HepG2 (cell line): Measurements from ENCODE around the gene YAP1. TPM values are rescaled to one million over a fixed set of nuclear protein-coding genes. Genes with fewer than 3 reads are reported as not detected.

Experiments used
- ATAC-seq: fragments of 200-7000 bp; cut with Tn5 transposase; 3 replicates; pipeline ENCODE4 v1.9.1; 2020; ENCODE audit warnings: mild to moderate bottlenecking, moderate library complexity
- BruUV-seq: library from RNA; stranded (reverse); fragments of 400-500 nt; replicated peaks from 2 replicates; lab custom pipeline; 2021; lab: Mats Ljungman, UMichigan
- CTCF ChIA-PET: fragments of 300-600 bp; formaldehyde crosslinking; extraction: SDS; loops from one replicate; lab custom pipeline; 2021; ENCODE audit warnings: low total read pairs, inconsistent platforms, low intra/inter-chr PET ratio; lab: Yijun Ruan, JAX
- POLR2A ChIA-PET: fragments of 350-600 bp; sonication (Branson Sonifier 250); formaldehyde crosslinking; loops from one replicate; lab custom pipeline; 2020; ENCODE audit warnings: antibody characterized with exemption, inconsistent platforms; lab: Yijun Ruan, JAX
- DNase-seq: peaks from one replicate; pipeline ENCODE4 v3.0.0-alpha.2; 2015; ENCODE audit warnings: low spot score
- FAIRE-seq: peaks from 3 replicates; lab custom pipeline; 2011; peaks lifted over from hg19 to GRCh38; lab: Jason Lieb, UNC
- H2AFZ ChIP-seq: one replicate; pipeline ENCODE4 v1.6.1; 2011; ENCODE audit warnings: low read length, inconsistent platforms
- H3K27ac ChIP-seq: fragments of 300-600 bp; 3 replicates; pipeline ENCODE4 v1.8.0; 2011; ENCODE audit warnings: mixed run types, mild to moderate bottlenecking, mixed read lengths, low read length, inconsistent platforms; ENCODE audit not compliant: insufficient read depth; ENCODE audit errors: extremely low read length
- H3K27me3 ChIP-seq, 2 experiments: fragments of 200-600 bp in 1 of 2; 2 replicates in 1 of 2; 3 replicates in 1 of 2; pipeline versions ENCODE4 v1.6.0 to v1.8.0; 2011; ENCODE audit warnings: low read length in 2 of 2, mild to moderate bottlenecking in 2 of 2, moderate library complexity in 2 of 2, inconsistent platforms in 1 of 2; ENCODE audit not compliant: insufficient read depth in 2 of 2, control insufficient read depth in 1 of 2
- H3K36me3 ChIP-seq, 2 experiments: fragments of 200-600 bp in 1 of 2; replicated peaks in 1 of 2; 2 replicates in 1 of 2; 3 replicates in 1 of 2; pipeline versions ENCODE4 v1.5.1 to v1.8.0; 2011; ENCODE audit warnings: low read length in 2 of 2, inconsistent platforms in 1 of 2; ENCODE audit not compliant: insufficient read depth in 2 of 2, control insufficient read depth in 1 of 2
- H3K4me1 ChIP-seq: 2 replicates; pipeline ENCODE4 v1.5.1; 2012; ENCODE audit warnings: low read length, inconsistent platforms; ENCODE audit not compliant: insufficient read depth
- H3K4me2 ChIP-seq: 2 replicates; pipeline ENCODE4 v1.6.0; 2011; ENCODE audit warnings: low read depth, low read length, inconsistent platforms
- H3K4me3 ChIP-seq, 3 experiments: fragments of 200-600 bp in 1 of 3; sonication (generic), shearing (Covaris generic) in 1 of 3; replicated peaks in 1 of 3; 2 replicates each; pipeline ENCODE4 v1.5.1; 2011 to 2016; ENCODE audit warnings: low read length in 3 of 3, inconsistent platforms in 2 of 3, low read depth in 2 of 3, mild to moderate bottlenecking in 2 of 3, control low read depth in 1 of 3, mixed read lengths in 1 of 3; ENCODE audit not compliant: insufficient read depth in 1 of 3
- H3K79me2 ChIP-seq: one replicate; pipeline ENCODE4 v1.6.1; 2011; ENCODE audit warnings: low read length, inconsistent platforms; ENCODE audit not compliant: insufficient read depth
- H3K9ac ChIP-seq: 2 replicates; pipeline ENCODE4 v1.6.0; 2011; ENCODE audit warnings: mild to moderate bottlenecking, low read depth, low read length, inconsistent platforms; ENCODE audit not compliant: insufficient read depth
- H3K9me3 ChIP-seq: 2 replicates; pipeline ENCODE4 v1.5.1; 2012; ENCODE audit warnings: mild to moderate bottlenecking, low read length
- H4K20me1 ChIP-seq: 2 replicates; pipeline ENCODE4 v1.6.0; 2011; ENCODE audit warnings: inconsistent platforms, mild to moderate bottlenecking, low read length, moderate library complexity; ENCODE audit not compliant: insufficient read depth
- ATF7-NPFF ChIP-seq: sonication (generic); formaldehyde crosslinking; IDR thresholded peaks from 2 replicates; pipeline ENCODE4 v1.8.1; 2023; ENCODE audit warnings: mild to moderate bottlenecking, low read depth, missing genetic modification reagents, moderate library complexity
- DPF2 ChIP-seq: sonication (generic); formaldehyde crosslinking; IDR thresholded peaks from 2 replicates; pipeline ENCODE4 v1.4.0; 2020; ENCODE audit warnings: mild to moderate bottlenecking, low read depth, missing genetic modification reagents, borderline replicate concordance
- EED ChIP-seq: sonication (generic); formaldehyde crosslinking; IDR thresholded peaks from 2 replicates; pipeline ENCODE4 v1.5.0; 2020; ENCODE audit warnings: mild to moderate bottlenecking, missing genetic modification reagents
- ETV6 ChIP-seq: sonication (generic); formaldehyde crosslinking; conservative IDR thresholded peaks from 2 replicates; pipeline ENCODE4 v1.4.0; 2020; ENCODE audit warnings: missing genetic modification reagents
- GMEB1 ChIP-seq: sonication (generic); formaldehyde crosslinking; IDR thresholded peaks from 2 replicates; pipeline ENCODE4 v1.5.1; 2020; ENCODE audit warnings: missing genetic modification reagents, mild to moderate bottlenecking, borderline replicate concordance
- HOMEZ ChIP-seq: IDR thresholded peaks from 2 replicates; pipeline ENCODE4 v1.6.1; 2016; ENCODE audit warnings: low read depth
- PHF8 ChIP-seq: sonication (generic); formaldehyde crosslinking; IDR thresholded peaks from 2 replicates; pipeline ENCODE4 v1.5.0; 2020; ENCODE audit warnings: missing genetic modification reagents
- PRMT3 ChIP-seq: sonication (generic); formaldehyde crosslinking; IDR thresholded peaks from 2 replicates; pipeline ENCODE4 v1.8.1; 2022; ENCODE audit warnings: low read depth, mild to moderate bottlenecking, moderate library complexity, missing genetic modification reagents, borderline replicate concordance
- RAD21 ChIP-seq: fragments of 450-650 bp; formaldehyde crosslinking; IDR thresholded peaks from 2 replicates; pipeline ENCODE4 v1.5.0; 2020; ENCODE audit warnings: mild to moderate bottlenecking
- RFX3 ChIP-seq: IDR thresholded peaks from 2 replicates; pipeline ENCODE4 v1.6.1; 2016; ENCODE audit warnings: missing biosample characterization, missing genetic modification reagents
- RFX5 ChIP-seq: IDR thresholded peaks from 2 replicates; pipeline ENCODE4 v1.6.1; 2011; ENCODE audit warnings: low read depth, low read length, improper control_type of control experiment
- SALL1 ChIP-seq: sonication (generic); formaldehyde crosslinking; IDR thresholded peaks from 2 replicates; pipeline ENCODE4 v1.8.0; 2022; ENCODE audit warnings: mild to moderate bottlenecking, missing genetic modification reagents
- SOX5 ChIP-seq: IDR thresholded peaks from 2 replicates; pipeline ENCODE4 v1.6.1; 2016; ENCODE audit warnings: borderline replicate concordance
- SPEN ChIP-seq: sonication (generic); formaldehyde crosslinking; IDR thresholded peaks from 2 replicates; pipeline ENCODE4 v1.5.1; 2020; ENCODE audit warnings: low read depth, mild to moderate bottlenecking, missing genetic modification reagents
- SRSF4 ChIP-seq: fragments of 200-400 bp; formaldehyde crosslinking; IDR thresholded peaks from one replicate; pipeline ENCODE4 v1.6.1; 2018; ENCODE audit warnings: mild to moderate bottlenecking, low read depth, low read length, moderate library complexity; ENCODE audit not compliant: poor library complexity, severe bottlenecking
- TOPORS ChIP-seq: sonication (generic); formaldehyde crosslinking; IDR thresholded peaks from 2 replicates; pipeline ENCODE4 v1.8.0; 2023; ENCODE audit warnings: mild to moderate bottlenecking, missing genetic modification reagents
- YEATS4 ChIP-seq: sonication (generic); formaldehyde crosslinking; IDR thresholded peaks from 2 replicates; pipeline ENCODE4 v1.4.0; 2020; ENCODE audit warnings: missing genetic modification reagents, borderline replicate concordance
- ZFP41 ChIP-seq: sonication (generic); formaldehyde crosslinking; IDR thresholded peaks from 2 replicates; pipeline ENCODE4 v1.4.0; 2020; ENCODE audit warnings: mild to moderate bottlenecking, missing genetic modification reagents, borderline replicate concordance
- ZKSCAN1 ChIP-seq: fragments of 150-350 bp; IDR thresholded peaks from 2 replicates; pipeline ENCODE4 v1.6.1; 2014; ENCODE audit warnings: low read length
- ZKSCAN5 ChIP-seq: sonication (generic); formaldehyde crosslinking; IDR thresholded peaks from 2 replicates; pipeline ENCODE4 v1.5.1; 2020; ENCODE audit warnings: mild to moderate bottlenecking, missing genetic modification reagents
- ZNF333 ChIP-seq: sonication (generic); formaldehyde crosslinking; IDR thresholded peaks from 2 replicates; pipeline ENCODE4 v1.4.0; 2020; ENCODE audit warnings: mild to moderate bottlenecking, missing genetic modification reagents, borderline replicate concordance
- ZNF441 ChIP-seq: sonication (generic); formaldehyde crosslinking; IDR thresholded peaks from 2 replicates; pipeline ENCODE4 v1.7.0; 2021; ENCODE audit warnings: missing genetic modification reagents, borderline replicate concordance
- ZNF644 ChIP-seq: IDR thresholded peaks from 2 replicates; pipeline ENCODE4 v1.6.1; 2016; ENCODE audit warnings: low read depth
- ZNF670 ChIP-seq: sonication (generic); formaldehyde crosslinking; IDR thresholded peaks from 2 replicates; pipeline ENCODE4 v1.8.0; 2022; ENCODE audit warnings: mild to moderate bottlenecking, missing genetic modification reagents, borderline replicate concordance
- WGBS: methylation state at CpG from one replicate; pipeline ENCODE4 v1.1.6; 2017; ENCODE audit warnings: low lambda C conversion rate; 5-methylcytosine and 5-hydroxymethylcytosine counted together
- in situ Hi-C: cut with HindIII; loops from 2 replicates; pipeline ENCODE4 v1.10.0; 2017; ENCODE audit warnings: low pct_unique_long_range_greater_than_20kb; ENCODE audit not compliant: extremely low pct_ligation_motif_present
- intact Hi-C: fragments of 100-400 bp; cut with micrococcal nuclease; formaldehyde crosslinking; loops from one replicate; pipeline ENCODE4 v1.10.0; 2022; ENCODE audit not compliant: unreplicated experiment
- polyA plus RNA-seq, 8 experiments: library from polyadenylated mRNA; depleted of rRNA in 3 of 8; stranded (reverse) in 7 of 8; unstranded in 1 of 8; fragments of >200 nt; fragmentation: Illumina TruSeq in 4 of 8; extraction: Trizol in 4 of 8; gene quantifications; 2 replicates each; pipeline versions ENCODE4 v1.2.1 to v1.2.3, GENCODE V29; 2011 to 2016; ENCODE audit warnings: low read depth in 4 of 8, missing spikeins in 1 of 8, mixed read lengths in 1 of 8; ENCODE audit not compliant: insufficient read depth in 1 of 8
- total RNA-seq, 5 experiments: library from RNA; depleted of rRNA; stranded (reverse); fragments of >200 nt; fragmentation: Illumina TruSeq; extraction: Trizol; gene quantifications; 2 replicates each; pipeline ENCODE4 v1.2.3, GENCODE V29; 2016; ENCODE audit warnings: low read depth in 1 of 5

YAP1 gene
- total and polyA plus RNA-seq, 2 of the 13 experiments (the other 11 are each of a cell fraction or from before 2014, with no cell fraction given), result 59.5 to 91.0 TPM

- Histone ChIP-seq H2AFZ (no peak overlapping the region), H3K9me3 (no peaks in the 10 kb centered on the region), H3K9ac (no peak overlapping the region), H3K27me3 (no peaks in the 10 kb centered on the region), H3K4me1 (peaks cover 54% of the 10 kb centered on the region), H3K4me3 (no peak overlapping the region), H3K36me3 (peaks cover 20 to 54% of the 10 kb centered on the region in 2 experiments), H4K20me1 (no peaks in the 10 kb centered on the region), H3K4me2 (no peak overlapping the region), H3K79me2 (no peaks in the 10 kb centered on the region), H3K27ac (peak overlapping the region; percentile 52)
- WGBS, result 58% methylated on average over 4 of the region's 4 CpGs
- in situ Hi-C loops (no loop called here), intact Hi-C loops (no loop called here)
- ChIA-PET POLR2A (interaction anchor here (0.8 kb wide), 1 partner anchor 119 kb away, joined by 3 read pairs; no protein-coding TSS in a partner anchor), CTCF (no interaction called here)
- ATAC-seq (peak; percentile 95), DNase-seq (peak; percentile 71), FAIRE-seq (peak; percentile 68)
- no TSS peak for BruUV-seq
- TF ChIP-seq DPF2 (CRISPR knock-in tag) (0 out of 2 replicates have a peak, but pooled peaks have one; percentile 22), SRSF4 (no peak), ZNF333 (CRISPR knock-in tag) (no peak), ZKSCAN5 (CRISPR knock-in tag) (no peak), GMEB1 (no peak), RFX5 (no peak), PRMT3 (CRISPR knock-in tag) (no peak), SPEN (CRISPR knock-in tag) (no peak), ETV6 (CRISPR knock-in tag) (no peak), EED (no peak), PHF8 (CRISPR knock-in tag) (no peak), RAD21 (CRISPR knock-in tag) (peak; percentile 20; the same call in 1 of the 2 replicates), ZFP41 (CRISPR knock-in tag) (no peak), YEATS4 (CRISPR knock-in tag) (peak; percentile 36; the same call in 1 of the 2 replicates), TOPORS (no peak), ATF7-NPFF (no peak), ZNF644 (CRISPR knock-in tag) (peak; percentile 57; the same call in 1 of the 2 replicates), ZNF670 (no peak), SALL1 (CRISPR knock-in tag) (peak; percentile 30; the same call in 1 of the 2 replicates), ZNF441 (CRISPR knock-in tag) (no peak), HOMEZ (peak; percentile 63; the same call in 1 of the 2 replicates), RFX3 (peak; percentile 30; the same call in 1 of the 2 replicates), SOX5 (CRISPR knock-in tag) (0 out of 2 replicates have a peak, but pooled peaks have one; percentile 46), ZKSCAN1 (no peak)
These were observed 119.4 kb downstream of the YAP1 start for GRCh38 chr11:102229510-102230123.
